SU-DHL-6 (cell line): ENCODE measurements around the gene SLC4A2.

Experiments
- H2AFZ ChIP-seq: fragments of 200-600 bp; sonication (generic); 2 replicates; pipeline ENCODE4 v1.6.1; 2014; ENCODE audit warnings: low read depth, mild to moderate bottlenecking, moderate library complexity, mixed read lengths, antibody characterized with exemption, low read length; ENCODE audit not compliant: severe bottlenecking
- H3F3A ChIP-seq: fragments of 200-600 bp; shearing (Covaris generic); 2 replicates; pipeline ENCODE4 v1.6.0; 2016; ENCODE audit warnings: antibody characterized with exemption, mild to moderate bottlenecking; ENCODE audit not compliant: insufficient read depth
- H3K27ac ChIP-seq: fragments of 200-600 bp; sonication (generic); 2 replicates; pipeline ENCODE4 v1.5.1; 2016; ENCODE audit warnings: low read depth, mild to moderate bottlenecking, low read length, moderate library complexity, mixed read lengths
- H3K27me3 ChIP-seq: fragments of 200-600 bp; sonication (generic), shearing (Covaris generic); 2 replicates; pipeline ENCODE4 v1.6.0; 2014; ENCODE audit warnings: mild to moderate bottlenecking, low read length
- H3K36me3 ChIP-seq: fragments of 200-600 bp; sonication (generic); 2 replicates; pipeline ENCODE4 v1.6.1; 2014; ENCODE audit warnings: mild to moderate bottlenecking, low read length, mixed read lengths
- H3K4me2 ChIP-seq: fragments of 300-600, 200-600 bp; shearing (Covaris generic), sonication (generic); 2 replicates; pipeline ENCODE4 v1.6.0; 2014; ENCODE audit warnings: low read length, low read depth, mild to moderate bottlenecking; ENCODE audit not compliant: poor library complexity, severe bottlenecking
- H3K4me3 ChIP-seq: fragments of 200-600 bp; sonication (generic); 2 replicates; pipeline ENCODE4 v1.5.1; 2014; ENCODE audit warnings: antibody characterized with exemption, low read length, mild to moderate bottlenecking, mixed read lengths; ENCODE audit not compliant: insufficient read depth, poor library complexity, severe bottlenecking
- H3K79me2 ChIP-seq: fragments of 200-600 bp; sonication (generic); 2 replicates; pipeline ENCODE4 v1.6.1; 2014; ENCODE audit warnings: mild to moderate bottlenecking, low read length, moderate library complexity; ENCODE audit not compliant: insufficient read depth
- H3K9ac ChIP-seq: fragments of 200-600 bp; sonication (generic); 2 replicates; pipeline ENCODE4 v1.7.0; 2014; ENCODE audit warnings: mild to moderate bottlenecking, low read length
- H3K9me2 ChIP-seq: fragments of 200-600 bp; sonication (generic); replicated peaks from 2 replicates; pipeline ENCODE4 v1.6.1; 2014; ENCODE audit warnings: low read length; ENCODE audit not compliant: insufficient read depth
- H3K9me3 ChIP-seq: fragments of 200-600 bp; sonication (generic); 2 replicates; pipeline ENCODE4 v1.6.1; 2014; ENCODE audit warnings: low read length, mixed read lengths; ENCODE audit not compliant: insufficient read depth
- H4K20me1 ChIP-seq: fragments of 200-600 bp; sonication (generic); 2 replicates; pipeline ENCODE4 v1.6.1; 2014; ENCODE audit warnings: low read depth, mild to moderate bottlenecking, antibody characterized with exemption, low read length, moderate library complexity, mixed read lengths
- EZH2phosphoT487 ChIP-seq: fragments of 200-600 bp; sonication (generic), shearing (Covaris generic); conservative IDR thresholded peaks from 2 replicates; pipeline ENCODE4 v1.6.1; 2018; ENCODE audit warnings: mild to moderate bottlenecking, antibody characterized with exemption, low read length, moderate library complexity, mixed read lengths
- TF ChIP-seq, protein P1 (sequence below): fragments of 200-600 bp; sonication (generic); IDR thresholded peaks from one replicate; pipeline ENCODE4 v1.5.1; 2017; ENCODE audit warnings: antibody characterized with exemption, mild to moderate bottlenecking, low read length, moderate library complexity; ENCODE audit not compliant: insufficient read depth, poor library complexity, severe bottlenecking

The SLC4A2 gene

DNA sequence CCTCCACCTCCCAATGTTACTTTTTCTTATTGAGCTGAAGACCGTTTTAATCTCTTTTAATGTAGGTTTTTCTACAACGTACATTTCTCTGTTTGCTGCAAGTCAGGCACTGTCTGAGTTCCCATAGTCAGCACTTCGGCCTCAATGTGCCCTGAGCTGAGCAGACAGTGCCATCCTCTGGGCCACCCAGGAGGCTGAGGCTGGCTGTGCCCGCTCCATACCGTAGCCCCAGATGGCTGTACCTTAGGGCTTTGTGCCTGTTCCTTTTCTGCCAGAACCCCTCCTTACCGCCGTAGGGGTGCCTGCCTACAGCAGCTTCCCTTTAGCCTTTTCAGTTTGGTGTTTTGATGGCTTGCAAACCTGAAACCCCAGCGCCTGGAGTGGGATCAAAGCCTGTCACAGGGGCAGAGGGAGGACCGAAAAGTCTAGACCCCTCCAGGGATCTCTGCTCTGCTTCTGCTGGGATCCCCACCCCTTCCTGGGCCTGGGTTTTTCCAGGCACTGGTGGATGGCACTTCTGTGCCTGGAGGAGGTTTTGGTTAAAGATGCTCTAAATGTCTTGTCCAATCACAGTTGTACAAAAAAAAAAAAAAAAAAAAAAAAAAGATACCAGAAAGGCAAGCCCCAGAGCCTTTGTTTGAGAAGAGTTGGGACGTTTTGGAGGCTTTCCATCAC, 35.9 kb downstream of the SLC4A2 start:
- Histone ChIP-seq H3K9me2 (no peaks in the 10 kb centered on the region), H3F3A (no peaks in the 10 kb centered on the region), H3K9me3 (no peaks in the 10 kb centered on the region), H3K27ac (no peak overlapping the region), H3K79me2 (no peaks in the 10 kb centered on the region), H3K9ac (no peak overlapping the region), H3K36me3 (no peaks in the 10 kb centered on the region), H2AFZ (no peak overlapping the region), H3K4me2 (no peak overlapping the region), H3K27me3 (no peaks in the 10 kb centered on the region), H3K4me3 (no peak overlapping the region), H4K20me1 (no peaks in the 10 kb centered on the region)
- TF ChIP-seq, protein P1, sequence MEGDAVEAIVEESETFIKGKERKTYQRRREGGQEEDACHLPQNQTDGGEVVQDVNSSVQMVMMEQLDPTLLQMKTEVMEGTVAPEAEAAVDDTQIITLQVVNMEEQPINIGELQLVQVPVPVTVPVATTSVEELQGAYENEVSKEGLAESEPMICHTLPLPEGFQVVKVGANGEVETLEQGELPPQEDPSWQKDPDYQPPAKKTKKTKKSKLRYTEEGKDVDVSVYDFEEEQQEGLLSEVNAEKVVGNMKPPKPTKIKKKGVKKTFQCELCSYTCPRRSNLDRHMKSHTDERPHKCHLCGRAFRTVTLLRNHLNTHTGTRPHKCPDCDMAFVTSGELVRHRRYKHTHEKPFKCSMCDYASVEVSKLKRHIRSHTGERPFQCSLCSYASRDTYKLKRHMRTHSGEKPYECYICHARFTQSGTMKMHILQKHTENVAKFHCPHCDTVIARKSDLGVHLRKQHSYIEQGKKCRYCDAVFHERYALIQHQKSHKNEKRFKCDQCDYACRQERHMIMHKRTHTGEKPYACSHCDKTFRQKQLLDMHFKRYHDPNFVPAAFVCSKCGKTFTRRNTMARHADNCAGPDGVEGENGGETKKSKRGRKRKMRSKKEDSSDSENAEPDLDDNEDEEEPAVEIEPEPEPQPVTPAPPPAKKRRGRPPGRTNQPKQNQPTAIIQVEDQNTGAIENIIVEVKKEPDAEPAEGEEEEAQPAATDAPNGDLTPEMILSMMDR = no peak

DNA sequence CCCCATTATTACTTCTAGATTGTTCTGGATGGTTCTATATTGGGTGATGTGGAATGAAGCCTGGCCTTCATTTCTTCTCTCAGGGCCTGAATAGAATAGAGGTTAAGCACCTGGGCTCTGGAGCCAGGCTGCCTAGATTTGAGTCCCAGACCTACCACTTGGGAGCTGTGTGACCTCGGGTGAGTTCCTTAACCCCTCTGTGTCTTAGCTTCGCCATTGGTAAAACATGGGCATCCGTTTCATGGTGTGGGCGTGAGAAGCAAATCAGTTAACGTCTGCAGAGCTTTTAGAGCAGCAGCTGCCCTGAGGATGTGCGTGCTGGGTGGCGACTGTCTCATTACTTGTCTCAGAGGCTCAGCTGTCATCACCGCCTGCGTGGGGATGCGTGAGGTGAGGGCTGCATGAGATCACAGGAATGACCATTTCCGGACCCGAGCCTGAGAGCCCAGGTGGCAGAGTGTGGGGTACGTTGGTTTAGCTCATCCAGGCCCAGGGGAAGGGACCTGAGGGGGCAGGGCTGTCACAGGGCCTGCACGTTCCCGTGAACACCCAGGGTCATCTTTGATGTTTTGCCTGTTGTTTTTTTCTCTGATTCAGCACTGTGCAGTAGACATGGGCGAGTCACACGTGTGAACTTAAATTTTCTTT, 36.6 kb downstream of the SLC4A2 start:
- no peak overlapping the region for H2AFZ ChIP-seq
- no peaks in the 10 kb centered on the region for H3K9me3 ChIP-seq
- H3K79me2 ChIP-seq = no peaks in the 10 kb centered on the region
- no peak overlapping the region for H3K9ac ChIP-seq
- no peak for TF ChIP-seq EZH2phosphoT487
- TF ChIP-seq, protein P1 = no peak
- no peaks in the 10 kb centered on the region for H4K20me1 ChIP-seq
- no peak overlapping the region for H3K4me2 ChIP-seq
- no peaks in the 10 kb centered on the region for H3F3A ChIP-seq
- H3K4me3 ChIP-seq = no peak overlapping the region
- H3K9me2 ChIP-seq = no peaks in the 10 kb centered on the region
- no peaks in the 10 kb centered on the region for H3K27me3 ChIP-seq
- H3K27ac ChIP-seq = no peak overlapping the region
- no peaks in the 10 kb centered on the region for H3K36me3 ChIP-seq

DNA sequence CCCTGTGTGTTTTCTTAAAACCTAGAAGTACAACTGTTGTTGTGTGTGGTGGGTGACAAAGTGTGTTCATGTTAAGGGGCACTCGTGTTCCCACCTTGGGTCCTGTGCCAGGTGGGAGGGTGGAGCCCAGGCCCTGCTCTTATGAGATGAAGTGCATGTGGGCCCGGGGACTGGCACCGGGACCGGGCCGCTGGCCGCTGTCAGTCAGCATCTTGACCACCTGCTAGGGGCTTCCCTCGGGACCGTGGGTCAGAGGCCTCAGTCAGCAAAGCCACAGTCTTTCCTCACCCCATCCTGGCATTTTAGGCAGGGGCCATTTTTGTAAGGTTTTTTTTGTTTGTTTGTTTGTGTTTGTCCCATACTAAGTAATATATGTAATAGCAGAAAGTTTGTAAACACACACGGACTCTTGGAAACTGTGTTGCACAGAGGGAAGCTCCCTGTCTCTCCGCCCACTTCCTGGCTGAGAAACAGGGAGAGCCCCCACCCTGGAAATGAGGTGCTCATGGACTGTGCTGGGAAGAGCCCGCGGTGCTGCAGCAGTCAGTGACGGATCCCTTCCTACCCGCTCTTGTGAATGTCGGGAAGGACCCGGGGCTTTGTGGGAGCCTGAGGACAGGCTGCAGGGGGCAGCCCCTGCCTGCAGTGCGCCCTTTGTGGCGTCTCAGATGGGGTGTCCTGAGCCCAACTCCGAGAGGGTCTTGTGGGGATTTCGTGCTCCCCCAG, 40.3 kb downstream of the SLC4A2 start:
- H2AFZ ChIP-seq = no peak overlapping the region
- H3K9me3 ChIP-seq = no peaks in the 10 kb centered on the region
- no peaks in the 10 kb centered on the region for H3K27me3 ChIP-seq
- no peak overlapping the region for H3K4me3 ChIP-seq
- no peaks in the 10 kb centered on the region for H3K36me3 ChIP-seq
- no peaks in the 10 kb centered on the region for H3K79me2 ChIP-seq
- no peak overlapping the region for H3K9ac ChIP-seq
- no peaks in the 10 kb centered on the region for H3K9me2 ChIP-seq
- no peaks in the 10 kb centered on the region for H4K20me1 ChIP-seq
- no peak overlapping the region for H3K4me2 ChIP-seq
- no peak overlapping the region for H3K27ac ChIP-seq
- H3F3A ChIP-seq = no peaks in the 10 kb centered on the region
- TF ChIP-seq, protein P1 = no peak
- TF ChIP-seq EZH2phosphoT487 = no peak
